ENCODE data around the gene VRK1.

The VRK1 gene

DNA sequence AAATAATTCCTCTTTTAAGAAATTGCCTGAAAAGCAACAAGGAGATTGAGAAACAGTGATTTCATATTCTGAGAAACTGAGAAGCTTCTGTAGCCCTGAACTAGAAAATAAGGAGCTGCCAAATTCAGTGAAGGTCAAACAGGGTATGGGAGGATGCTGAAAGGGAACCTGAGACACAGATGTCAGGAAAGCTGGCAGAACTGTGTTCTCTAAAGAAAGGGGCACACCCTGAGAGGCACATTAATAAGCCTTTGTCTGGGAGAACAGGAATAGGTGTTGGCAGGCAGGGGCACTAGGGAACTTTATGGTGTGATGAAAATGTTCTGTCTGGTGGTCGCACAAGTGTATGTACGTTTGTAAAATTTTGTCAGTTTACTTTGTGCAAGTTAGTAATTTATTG is 29.6 kb downstream of the VRK1 start:
- DNase-seq (ENCODE audit: low read depth) = no peak

DNA sequence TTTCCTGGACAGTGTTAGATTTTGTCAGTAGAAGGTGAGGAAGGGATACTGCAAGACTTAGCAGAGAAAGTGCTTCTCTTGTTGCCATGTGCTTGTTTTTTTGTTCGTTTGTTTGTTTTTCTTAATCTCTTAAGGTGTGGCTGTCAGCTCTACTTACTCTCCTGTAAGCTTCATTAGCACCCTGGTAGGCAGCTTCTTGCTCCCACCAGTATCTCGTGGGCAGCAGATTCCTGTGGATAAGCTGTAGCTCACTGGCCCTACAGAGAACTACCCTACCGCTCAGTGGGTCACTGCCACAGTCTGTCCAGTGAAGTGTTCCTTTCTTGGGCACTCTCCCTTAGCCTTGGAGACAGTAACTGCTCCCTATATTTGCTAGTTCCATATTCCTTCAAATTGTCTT is 30.1 kb downstream of the VRK1 start:
- DNase-seq (ENCODE audit: low read depth) = no peak

- DNase-seq (ENCODE audit: low read depth) = no peak
Observed at GRCh38 chr14:96829791-96830190, 32.6 kb downstream of the VRK1 start.

- no peak for DNase-seq (ENCODE audit: low read depth)
Observed at GRCh38 chr14:96830946-96831345, 33.8 kb downstream of the VRK1 start.

DNA sequence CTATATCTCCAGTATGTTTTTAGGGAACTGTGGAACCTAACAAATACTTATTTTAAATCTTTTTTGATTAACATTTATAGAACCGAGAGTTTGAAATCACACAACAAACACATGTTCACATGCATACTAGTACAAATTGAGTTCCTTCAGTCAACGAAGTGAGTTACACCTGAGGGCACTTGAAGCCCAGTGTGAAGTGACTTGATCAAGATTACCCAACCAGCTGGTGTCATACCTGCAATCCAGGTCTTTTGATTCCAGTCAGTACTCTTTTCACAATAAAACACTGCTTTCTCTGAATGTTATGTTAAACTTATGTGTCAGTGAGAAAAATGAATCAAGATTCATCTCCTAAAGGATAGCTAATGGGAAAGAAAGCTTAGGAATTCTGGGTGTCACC is 35.2 kb downstream of the VRK1 start:
- peak; percentile 17 for DNase-seq (ENCODE audit: low read depth)

GRCh38 chr14:96838449-96838848 is 41.3 kb downstream of the VRK1 start:
- no peak for DNase-seq (ENCODE audit: low read depth)

DNA sequence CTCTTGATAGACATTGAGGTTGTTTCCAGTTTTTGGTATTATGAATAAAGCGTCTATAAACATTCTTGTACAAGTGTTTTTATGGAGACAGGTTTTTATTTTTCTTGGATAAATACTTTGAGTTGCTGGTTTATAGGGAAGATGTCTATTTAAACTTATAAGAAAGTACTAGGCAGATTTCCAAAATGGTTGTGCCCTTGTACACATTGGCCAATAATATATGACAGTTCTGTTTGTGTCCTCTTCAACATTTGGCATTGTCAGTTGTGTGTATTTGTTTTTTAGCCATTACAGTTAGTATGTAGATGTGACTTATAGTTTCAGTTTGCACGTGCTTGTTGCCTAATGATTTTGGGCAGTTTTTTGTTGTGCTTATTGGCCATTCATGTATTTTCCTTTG is 42.1 kb downstream of the VRK1 start:
- DNase-seq (ENCODE audit: low read depth) = no peak

DNA sequence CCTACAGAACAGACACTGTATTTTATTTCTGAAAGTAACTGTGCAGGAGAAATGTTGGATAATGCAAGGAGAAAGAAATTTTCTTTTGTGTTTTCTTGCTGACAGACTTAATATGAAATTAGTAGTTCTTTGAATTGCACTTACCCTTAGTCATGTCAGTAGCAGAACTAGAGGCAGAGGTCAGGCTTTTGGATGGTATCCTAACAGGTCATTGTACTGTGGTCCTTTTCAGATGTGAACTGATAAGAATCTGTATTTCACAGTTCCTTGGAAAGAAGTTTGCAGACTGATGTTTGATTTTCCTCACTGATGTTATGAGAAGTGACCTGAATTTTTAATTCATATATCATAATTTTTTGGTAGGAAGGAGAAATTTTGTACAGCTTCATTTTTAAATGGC is 46.0 kb downstream of the VRK1 start:
- DNase-seq (ENCODE audit: low read depth) = no peak

- DNase-seq (ENCODE audit: low read depth) = no peak
Observed at GRCh38 chr14:96844857-96845570, 47.8 kb downstream of the VRK1 start.

- DNase-seq (ENCODE audit: low read depth) = no peak
Observed at GRCh38 chr14:96847451-96847850, 50.3 kb downstream of the VRK1 start.

DNA sequence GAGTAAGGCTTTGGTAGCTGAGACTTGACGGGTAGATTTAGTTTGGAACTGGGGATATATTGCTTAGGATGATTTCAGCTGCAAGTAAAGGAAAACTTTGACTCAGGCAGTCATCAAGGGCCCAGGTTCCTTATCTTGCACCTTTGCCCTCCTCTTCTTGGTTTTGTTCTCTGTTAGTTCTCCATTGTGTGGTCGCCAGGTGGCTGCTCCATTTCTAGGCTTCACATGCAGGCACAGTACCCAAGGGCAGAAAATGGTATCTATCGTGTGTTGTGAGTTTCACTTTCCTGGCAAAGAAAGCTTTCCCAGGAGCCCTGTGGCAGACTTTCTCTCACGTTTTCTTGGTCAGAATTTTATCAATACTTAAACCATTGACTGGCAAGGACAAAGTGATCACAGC is 50.8 kb downstream of the VRK1 start:
- DNase-seq (ENCODE audit: low read depth) = no peak

- no peak for DNase-seq (ENCODE audit: low read depth)
Observed at GRCh38 chr14:96849733-96850132, 52.6 kb downstream of the VRK1 start.

DNA sequence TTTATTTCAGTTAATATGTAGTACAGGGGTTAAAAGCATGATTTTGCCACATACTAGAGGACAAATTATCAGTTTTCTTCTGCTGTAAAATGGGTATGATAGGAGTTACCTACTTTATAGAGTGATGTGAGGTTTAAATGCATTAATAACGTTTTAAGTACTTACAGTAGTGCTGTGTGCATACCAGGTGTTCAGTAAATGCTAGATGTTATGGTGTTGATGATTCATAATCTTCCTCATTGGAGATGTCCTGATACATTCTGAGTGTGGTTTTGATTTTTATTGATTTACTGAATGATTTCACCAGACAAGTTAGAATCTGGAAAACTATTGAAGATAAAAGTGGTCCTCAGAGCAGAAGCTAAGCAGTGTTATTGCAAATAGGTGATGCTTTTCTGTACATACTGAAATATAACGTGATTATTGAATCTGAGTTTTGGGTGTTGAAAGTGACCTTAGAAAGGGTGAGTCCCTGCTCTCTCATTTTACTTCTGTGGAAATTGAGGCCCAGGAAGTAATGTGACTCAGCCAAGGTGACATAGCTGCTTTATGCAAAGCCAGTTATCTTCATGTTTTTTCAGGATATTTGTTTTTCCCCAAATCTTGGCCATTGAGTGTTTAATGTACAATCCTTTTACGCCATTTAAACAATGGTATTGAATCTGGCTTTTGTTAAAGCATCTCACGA is 54.7 kb downstream of the VRK1 start:
- no peak for DNase-seq (ENCODE audit: low read depth)

DNA sequence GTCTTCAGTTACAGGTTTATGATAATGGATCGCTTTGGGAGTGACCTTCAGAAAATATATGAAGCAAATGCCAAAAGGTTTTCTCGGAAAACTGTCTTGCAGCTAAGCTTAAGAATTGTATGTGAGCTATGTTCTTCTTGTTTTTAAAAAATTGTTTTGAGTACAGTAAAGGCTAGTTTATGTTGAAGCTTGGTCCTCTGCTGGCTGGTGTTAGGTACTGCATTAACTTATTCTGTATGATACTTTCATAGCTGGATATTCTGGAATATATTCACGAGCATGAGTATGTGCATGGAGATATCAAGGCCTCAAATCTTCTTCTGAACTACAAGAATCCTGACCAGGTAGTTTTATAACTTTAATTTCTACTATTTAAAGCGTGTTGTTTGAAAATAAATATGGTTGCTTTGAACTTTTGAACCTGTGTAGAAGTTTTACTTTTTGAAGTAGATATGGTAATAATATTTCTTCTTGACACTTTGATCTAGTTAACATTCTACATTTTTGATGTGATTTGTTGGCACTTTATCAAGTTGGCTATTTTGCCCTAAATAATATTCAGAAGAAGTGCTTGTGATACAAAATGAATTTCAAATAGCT is 55.7 kb downstream of the VRK1 start:
- DNase-seq (ENCODE audit: low read depth) = peak; percentile 60

GRCh38 chr14:96858643-96859042 is 61.5 kb downstream of the VRK1 start:
- DNase-seq (ENCODE audit: low read depth) = no peak

DNA sequence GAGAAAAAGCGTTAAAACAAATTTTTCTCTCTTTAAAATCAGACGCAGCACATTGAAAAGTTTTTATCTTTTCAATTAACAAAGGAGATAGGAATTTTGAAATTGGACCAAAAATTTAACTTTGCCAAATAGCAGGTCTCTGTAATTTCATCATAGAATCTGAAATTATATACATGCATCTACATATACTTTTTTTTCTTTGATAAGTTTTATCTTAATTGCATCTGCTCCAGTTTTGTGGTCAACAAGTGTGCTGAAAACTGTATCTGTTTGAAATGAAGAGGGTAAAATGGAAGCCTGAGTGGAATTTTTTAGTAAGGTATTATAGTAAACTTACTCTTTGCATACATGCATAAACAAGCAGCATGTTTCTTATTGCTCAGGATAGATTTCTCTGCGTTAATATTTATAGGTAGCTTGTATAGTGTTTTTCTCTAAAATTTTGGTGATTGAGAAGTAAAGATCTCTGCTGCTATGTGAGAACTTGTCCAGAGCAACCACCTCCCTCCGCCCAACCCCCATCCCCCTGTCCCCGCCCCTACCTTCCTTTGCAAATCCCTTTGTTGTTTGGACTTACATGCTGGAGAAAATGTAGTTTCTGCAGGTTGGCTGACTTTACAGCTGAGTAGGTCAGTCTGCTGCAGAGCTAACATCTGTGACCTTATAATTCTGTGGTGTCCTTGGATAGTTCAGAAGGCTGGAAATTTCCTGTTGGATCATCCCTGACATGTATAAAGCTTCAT is 64.6 kb downstream of the VRK1 start:
- DNase-seq (ENCODE audit: low read depth) = no peak

DNA sequence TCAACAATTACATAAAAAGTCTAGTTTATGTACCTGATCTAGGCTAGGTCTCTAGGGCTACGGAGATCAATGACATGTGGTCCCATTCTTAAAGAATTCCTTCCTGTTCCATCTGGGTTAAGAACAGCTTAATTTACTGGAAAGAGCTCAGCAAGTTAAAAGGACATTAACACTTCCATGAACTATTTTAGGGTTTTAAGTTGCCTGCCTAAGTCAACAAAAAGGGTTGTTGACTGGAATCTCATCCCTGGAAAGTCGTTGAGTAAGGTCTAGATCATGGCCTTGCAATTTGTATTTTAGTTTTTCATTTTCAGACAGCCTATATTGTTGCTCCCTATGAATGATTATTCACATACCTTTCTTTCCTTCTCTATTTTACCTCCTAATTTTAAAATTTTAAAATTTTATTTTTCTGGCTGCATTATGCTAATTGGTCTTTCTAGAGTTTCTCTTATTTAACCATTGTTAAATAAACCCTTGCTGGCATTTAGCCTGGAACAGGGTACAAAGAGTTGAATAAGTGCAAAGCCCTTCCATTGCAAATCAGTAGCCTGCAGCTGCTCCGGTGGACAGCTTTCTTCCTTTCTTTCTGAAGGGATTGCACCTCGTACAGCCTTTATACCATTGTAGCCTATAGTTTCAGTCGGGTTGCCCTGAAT is 66.3 kb downstream of the VRK1 start:
- DNase-seq (ENCODE audit: low read depth) = no peak

GRCh38 chr14:96863986-96864330 is 66.8 kb downstream of the VRK1 start:
- DNase-seq (ENCODE audit: low read depth) = no peak

DNA sequence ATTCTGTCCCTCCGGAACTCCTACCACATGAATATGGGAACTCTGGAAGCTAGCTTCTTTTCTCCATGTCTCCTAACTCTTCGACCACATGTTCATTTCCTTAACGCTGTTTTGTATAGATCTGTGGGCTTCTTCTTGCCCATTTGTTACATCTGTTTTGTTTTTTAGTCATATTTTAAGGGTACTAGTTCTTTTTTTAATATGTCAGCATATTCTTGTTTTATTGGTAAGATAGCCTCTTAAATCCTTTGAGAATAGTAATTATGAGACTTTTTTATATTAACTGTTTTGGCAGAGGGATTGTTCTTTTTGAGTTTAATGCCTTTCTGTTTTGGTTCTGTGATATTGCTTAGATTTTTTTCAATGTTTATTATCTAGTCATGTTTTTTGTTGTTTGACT is 70.5 kb downstream of the VRK1 start:
- no peak for DNase-seq (ENCODE audit: low read depth)

DNA sequence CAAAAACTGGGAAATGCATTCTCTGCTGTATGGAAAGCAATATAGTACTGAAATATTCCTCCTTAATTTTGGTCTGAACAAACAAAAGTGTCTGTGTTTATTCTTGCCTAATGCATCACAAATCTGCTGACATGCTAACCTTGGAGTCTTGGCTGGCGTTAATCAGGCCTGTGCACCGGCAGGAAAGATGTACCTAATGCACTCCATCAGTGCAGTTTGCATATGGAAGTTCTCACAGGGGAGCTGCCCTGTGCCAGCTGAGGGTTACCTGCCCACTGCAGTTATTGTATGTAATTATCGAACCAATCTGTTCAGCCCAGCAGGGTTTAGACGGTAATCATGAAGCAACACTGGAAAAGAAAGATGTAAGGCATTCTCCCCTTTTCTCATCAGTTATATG is 76.9 kb downstream of the VRK1 start:
- no peak for DNase-seq (ENCODE audit: low read depth)

- DNase-seq (ENCODE audit: low read depth) = no peak
Observed at GRCh38 chr14:96876747-96877146, 79.6 kb downstream of the VRK1 start.

- DNase-seq (ENCODE audit: low read depth) = no peak
Observed at GRCh38 chr14:96881713-96882112, 84.5 kb downstream of the VRK1 start.

Data from EH (cell line).